Measurements from ENCODE around the gene CDC14A.
A peak's percentile ranks its signal among the peaks of the same experiment; 100 is the strongest.
"Not testable (repeated sequence)": the region's sequence is repeated elsewhere in the genome, so short reads cannot be mapped to it uniquely, and the experiment has no call there.

CDC14A gene

GRCh38 chr1:100335436-100335835, 16.9 kb upstream of the CDC14A start:
- DNase-seq = no peak

DNA sequence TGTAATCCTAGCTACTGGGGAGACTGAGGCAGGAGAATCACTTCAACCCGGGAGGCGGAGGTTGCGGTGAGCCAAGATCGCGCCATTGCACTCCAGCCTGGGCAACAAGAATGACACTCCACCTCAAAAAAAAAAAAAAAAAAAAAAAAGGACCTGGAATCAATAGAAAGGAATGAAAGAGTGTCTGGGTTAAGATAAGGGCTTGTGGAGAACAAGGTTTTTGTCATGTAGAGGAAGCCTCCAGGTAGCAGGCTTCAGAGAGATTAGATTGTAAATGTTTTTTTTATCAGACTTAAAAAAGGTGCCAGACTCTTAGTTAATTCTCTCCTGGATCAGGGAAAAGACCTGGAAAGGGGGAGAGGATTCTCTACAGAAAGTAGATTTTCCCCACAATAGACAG, 14.4 kb upstream of the CDC14A start:
- DNase-seq = not testable (repeated sequence)

DNA sequence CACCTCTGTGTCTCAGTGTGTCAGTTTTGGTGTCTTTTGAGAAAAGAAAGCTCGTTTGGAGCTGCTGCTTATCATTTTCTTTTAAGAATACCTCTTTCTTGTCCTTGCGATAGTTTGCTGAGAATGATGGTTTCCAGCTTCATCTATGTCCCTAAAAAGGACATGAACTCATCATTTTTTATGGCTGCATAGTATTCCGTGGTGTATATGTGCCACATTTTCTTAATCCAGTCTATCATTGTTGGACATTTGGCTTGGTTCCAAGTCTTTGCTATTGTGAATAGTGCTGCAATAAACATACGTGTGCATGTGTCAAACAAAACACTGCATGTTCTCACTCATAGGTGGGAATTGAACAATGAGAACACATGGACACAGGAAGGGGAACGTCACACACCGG, 12.6 kb upstream of the CDC14A start:
- DNase-seq = not testable (repeated sequence)

DNA sequence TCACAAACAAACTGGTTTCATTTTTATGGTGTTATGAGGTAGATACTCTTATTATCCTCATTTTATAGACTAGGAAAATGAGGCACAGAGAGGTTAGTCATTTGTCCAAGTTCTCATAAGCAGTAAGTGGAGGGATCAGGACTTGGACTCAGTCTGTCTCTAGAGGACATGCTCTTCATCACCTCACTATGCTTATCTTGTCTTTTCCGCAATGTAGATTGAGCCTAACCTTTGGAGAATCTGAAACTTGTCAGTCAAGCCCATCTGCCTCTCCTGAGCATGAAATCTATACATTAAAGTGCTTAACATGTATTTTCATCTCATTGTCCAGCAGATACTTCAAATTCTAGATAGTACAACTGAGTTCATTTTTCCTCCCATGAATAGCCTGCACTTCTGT, 11.8 kb upstream of the CDC14A start:
- DNase-seq = no peak

GRCh38 chr1:100342348-100342747, 10.0 kb upstream of the CDC14A start:
- no peak for DNase-seq

- no peak for DNase-seq
Observed at GRCh38 chr1:100343897-100344296, 8.4 kb upstream of the CDC14A start.

DNA sequence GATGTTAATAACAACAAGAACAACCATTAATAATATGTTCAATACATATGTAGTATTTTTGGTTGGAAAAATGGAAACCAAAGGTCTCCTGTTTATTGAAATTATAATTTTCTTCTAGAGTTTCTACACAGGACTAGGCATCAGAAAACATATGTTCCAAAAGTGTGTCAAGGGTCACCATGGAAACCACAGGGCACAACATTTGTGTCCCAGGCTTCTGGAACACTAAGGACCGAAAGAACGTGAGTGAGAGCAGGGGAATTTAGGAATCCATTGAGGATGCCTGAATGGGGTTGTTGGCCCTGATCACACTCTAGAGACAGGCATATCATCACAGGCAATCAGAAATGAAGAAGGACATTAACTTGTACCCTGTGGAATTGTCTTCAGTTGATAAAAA, 7.5 kb upstream of the CDC14A start:
- no peak for DNase-seq

- no peak for DNase-seq
Observed at GRCh38 chr1:100346387-100346786, 5.9 kb upstream of the CDC14A start.

GRCh38 chr1:100347009-100347966, 5.0 kb upstream of the CDC14A start:
- DNase-seq = no peak

DNA sequence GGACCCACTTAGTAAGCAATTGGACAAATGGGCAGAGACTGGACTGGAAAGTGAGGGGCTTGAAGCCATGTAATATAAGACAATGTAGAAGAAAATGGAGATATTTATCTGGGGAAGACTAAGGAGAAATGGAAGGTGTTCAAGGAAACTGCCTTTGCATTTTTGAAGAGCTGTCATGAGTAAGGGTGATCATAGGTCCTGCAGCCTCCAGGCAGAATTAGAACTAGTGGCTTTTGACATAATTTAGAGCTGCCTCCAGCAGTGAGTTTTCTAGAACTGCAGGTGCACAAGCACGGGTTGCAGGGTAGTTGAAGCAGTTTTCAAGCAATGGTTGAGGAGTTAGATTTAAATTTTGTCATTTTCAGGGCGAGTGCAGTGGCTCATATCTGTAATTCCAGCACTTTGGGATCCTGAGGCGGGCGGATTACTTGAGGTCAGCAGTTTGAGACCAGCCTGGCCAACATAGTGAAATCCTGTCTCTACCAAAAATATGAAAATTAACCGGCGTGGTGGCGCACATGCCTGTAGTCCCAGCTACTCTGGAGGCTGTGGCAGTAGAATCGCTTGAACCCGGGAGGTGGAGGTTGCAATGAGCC, 3.7 kb upstream of the CDC14A start:
- no peak for DNase-seq

GRCh38 chr1:100349246-100349645, 3.1 kb upstream of the CDC14A start:
- no peak for DNase-seq

DNA sequence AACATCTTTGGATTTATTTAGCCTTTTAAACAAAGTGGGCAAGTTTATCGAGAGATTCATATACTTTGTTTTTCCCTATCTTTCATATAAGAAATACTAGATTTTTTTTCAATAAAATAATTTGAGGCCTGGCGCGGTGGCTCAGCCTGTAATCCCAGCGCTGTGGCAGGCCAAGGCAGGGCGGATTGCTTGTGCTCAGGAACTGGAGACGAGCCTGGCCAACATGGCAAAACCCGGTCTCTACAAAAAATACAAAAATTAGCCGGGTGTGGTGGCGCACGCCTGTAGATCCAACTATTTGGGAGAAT, 1.6 kb upstream of the CDC14A start:
- DNase-seq = no peak

DNA sequence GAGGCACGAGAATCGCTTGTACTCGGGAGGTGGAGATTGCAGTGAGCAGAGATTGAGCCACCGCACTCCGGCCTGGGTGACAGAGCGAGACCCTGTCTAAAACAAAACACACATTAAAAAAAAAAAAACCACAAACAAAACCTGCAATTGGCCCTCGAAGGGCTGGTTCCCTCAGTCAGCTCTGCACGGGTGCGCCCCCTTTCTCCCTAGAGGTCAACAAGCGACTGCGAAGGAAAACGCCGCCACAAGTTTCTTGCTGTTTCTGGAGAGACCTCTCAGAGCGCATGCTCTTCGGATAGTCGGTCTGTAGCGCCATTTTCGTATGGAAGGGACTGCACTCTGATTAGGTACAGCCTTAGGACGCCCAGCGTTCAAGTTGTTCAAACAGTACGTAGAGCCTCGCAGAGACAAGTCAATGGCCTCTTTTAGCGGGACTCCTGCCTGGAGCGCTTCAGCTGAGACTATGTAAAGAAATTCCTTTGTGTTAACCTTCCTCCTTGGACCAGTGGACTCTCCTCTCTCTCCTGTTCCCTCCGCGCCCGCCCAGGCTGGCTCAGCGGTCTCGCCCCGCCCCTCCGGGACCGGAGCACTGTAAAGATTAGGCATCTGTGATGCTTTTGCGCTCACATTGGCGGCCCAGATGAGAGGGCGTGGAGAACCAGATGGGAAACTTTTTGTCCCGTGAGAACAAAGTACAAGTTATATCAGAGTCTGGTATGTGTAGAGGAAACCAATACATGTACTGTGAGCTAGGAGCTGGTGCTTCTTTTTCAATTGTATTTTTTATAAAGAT, 1.0 kb upstream of the CDC14A start:
- DNase-seq = peak; percentile 92

DNA sequence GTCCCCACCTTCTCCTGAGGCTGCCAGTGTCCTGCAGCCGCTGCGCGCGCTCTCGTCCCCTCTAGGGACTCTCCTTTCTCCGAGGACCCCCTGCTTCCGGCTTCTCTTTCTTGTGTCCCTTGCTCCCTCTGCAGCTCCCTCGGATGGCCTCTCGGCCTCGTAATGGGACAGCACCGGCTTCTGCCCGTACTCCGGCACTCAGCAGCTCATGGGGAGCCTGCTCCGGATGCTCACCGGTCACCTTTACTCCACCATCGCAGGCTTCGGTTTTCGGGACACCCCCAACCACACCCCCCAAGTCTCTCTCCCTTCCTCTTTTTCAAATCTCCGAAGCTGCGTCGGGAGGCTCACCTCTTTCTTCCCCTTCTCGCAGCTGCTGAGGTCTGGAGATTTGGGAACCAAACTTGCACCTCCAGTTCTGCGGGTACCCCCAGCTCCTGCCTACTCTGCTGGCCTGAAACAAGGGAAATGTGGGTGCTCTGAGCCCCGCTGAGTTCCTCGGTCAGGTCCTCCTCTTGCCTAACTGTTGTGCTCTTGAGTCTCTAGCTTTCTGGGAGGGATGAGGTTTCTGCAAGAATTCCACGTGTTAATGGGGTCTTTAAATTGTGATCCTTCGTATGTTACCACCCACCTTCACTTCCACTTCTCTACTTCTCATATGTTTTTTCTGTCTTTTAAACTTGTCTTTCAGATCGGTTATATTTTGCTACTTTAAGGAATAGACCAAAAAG, 930 bp downstream of the CDC14A start:
- DNase-seq = peak; percentile 58

DNA sequence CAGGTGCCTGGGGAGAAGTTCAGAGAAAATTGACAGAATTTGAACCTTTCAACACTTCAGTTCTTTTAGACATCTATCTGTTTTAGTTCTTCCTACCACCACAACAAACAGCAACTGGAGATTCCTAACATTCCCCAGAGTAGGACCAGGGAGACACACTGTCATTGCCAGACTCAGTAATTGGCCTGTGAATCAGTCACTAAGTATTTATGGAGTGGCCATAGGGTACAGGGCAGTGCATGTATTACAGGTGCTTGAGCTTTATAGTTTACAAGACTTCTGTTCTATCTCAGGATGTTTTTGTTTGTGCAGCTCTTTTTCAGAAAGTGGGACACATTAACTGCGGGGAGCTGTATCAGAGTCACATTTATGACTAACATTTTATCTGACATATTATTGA, 1.7 kb downstream of the CDC14A start:
- DNase-seq = no peak

DNA sequence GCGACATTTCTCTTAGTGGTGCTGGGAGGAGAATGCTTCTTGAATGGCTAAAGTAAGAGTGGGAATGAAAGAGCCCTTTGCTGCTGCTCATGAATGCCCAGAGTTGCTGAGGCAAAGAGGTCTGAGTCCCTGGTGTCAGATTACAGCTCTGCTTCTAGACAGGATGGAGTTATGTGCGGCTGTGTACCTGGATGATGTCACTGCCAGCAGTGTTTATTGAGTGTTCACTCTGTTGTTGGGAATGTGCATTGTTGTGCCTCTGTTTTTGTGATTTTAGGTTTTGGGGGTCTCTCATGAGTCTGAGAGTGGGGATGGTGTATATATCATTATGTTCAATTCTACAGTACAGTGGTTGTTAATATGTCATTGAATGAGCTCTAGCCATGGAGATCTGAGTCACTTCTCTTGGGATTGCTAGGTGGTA, 2.7 kb downstream of the CDC14A start:
- no peak for DNase-seq

DNA sequence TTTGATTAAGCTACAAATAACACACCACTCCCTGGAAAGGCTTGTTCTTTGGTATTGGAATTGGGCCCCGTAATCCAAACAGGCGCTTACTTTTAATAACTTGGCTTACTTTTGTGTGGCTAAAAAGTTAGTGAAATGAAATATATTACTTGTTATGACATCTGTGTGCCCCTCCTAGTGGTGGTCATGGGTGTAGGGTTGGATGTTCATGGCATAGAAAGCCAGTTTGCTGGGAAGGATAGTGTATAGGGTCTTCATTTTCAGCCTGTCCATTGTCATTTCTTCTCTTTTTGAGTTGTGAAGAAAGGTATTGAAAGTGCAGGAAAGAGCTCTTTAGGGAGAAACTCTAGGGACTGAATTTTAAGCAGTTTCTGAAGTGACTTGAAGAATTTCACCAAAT, 5.9 kb downstream of the CDC14A start:
- no peak for DNase-seq

DNA sequence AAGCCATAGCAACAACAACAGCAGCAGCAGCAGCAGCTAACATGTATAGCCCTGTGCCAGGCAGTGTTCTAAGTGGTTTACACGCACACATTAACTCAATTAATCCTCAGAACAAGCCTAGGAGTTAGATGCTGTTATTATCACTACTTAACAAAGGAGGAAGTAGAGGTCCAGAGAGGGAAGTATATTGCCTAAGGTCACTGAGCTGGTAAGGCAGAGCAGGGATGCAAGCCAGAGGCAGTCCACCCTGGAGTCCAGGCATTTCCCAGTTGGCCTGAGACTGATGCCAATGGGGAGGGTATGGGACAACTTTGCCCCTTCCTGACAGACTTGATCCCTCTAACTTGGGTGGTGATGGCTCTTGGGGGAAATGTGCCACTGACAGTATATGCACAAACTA, 6.8 kb downstream of the CDC14A start:
- DNase-seq = no peak

- no peak for DNase-seq
Observed at GRCh38 chr1:100360790-100361510, 8.6 kb downstream of the CDC14A start.

DNA sequence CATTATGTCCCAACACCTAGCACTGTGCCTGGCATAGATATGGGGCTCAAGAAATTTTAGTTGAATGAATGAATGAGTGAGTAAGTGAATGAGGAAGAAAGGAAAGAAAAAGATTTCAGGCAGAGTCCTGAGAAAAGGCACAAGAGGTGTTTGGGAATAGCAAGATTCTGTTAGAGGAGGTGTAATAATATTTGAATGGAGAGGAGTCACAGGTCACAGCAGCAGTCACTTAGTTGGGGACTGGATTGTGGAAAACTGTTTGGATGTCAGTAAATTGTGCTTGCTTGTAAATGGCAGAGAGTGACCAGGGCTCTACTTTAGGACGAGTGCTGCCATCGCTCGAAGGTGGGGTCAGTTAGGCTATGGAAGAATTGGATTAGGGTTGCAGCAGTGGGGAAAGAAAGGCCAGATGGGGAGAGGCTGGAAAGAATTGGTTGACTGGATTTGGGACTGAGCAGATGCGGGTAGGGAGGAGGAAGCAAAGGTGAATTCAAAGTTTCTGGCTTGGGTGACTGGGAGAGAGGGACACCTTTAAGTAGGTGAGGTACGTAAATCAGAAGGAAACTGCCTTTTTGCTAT, 9.3 kb downstream of the CDC14A start:
- no peak for DNase-seq

- no peak for DNase-seq
Observed at GRCh38 chr1:100362821-100363466, 10.6 kb downstream of the CDC14A start.
